Nephron progenitor cell (in vitro differentiated cells): Measurements from ENCODE around the gene CCSAP.
"Not testable (repeated sequence)": the region's sequence is repeated elsewhere in the genome, so short reads cannot be mapped to it uniquely, and the experiment has no call there.

Source experiments
- DNase-seq: peaks from one replicate; pipeline ENCODE4 v3.0.0; 2021
- H3K27ac Mint-ChIP-seq: 2 replicates; pipeline ENCODE4 v1.8.0; 2021; ENCODE audit warnings: mild to moderate bottlenecking, moderate library complexity, mixed read lengths
- H3K27me3 Mint-ChIP-seq: 2 replicates; pipeline ENCODE4 v1.8.0; 2021; ENCODE audit warnings: mild to moderate bottlenecking, low read depth, mixed read lengths; ENCODE audit not compliant: poor library complexity
- H3K36me3 Mint-ChIP-seq: 2 replicates; pipeline ENCODE4 v1.8.0; 2021; ENCODE audit warnings: low read depth, mixed read lengths
- H3K4me1 Mint-ChIP-seq: 2 replicates; pipeline ENCODE4 v1.8.0; 2021; ENCODE audit warnings: mixed read lengths
- H3K4me3 Mint-ChIP-seq: 2 replicates; pipeline ENCODE4 v1.8.0; 2021; ENCODE audit warnings: mild to moderate bottlenecking, moderate library complexity, mixed read lengths
- H3K9me3 Mint-ChIP-seq: 2 replicates; pipeline ENCODE4 v1.8.0; 2021; ENCODE audit warnings: mild to moderate bottlenecking, moderate library complexity, mixed read lengths
- CTCF ChIP-seq: fragments of 200-600 bp; sonication (generic); IDR thresholded peaks from 2 replicates; pipeline ENCODE4 v1.5.0; 2021; ENCODE audit warnings: antibody characterized with exemption

The CCSAP gene

GRCh38 chr1:229296541-229296941 is 46.3 kb downstream of the CCSAP start:
- no peak overlapping the region for H3K4me3 Mint-ChIP-seq

GRCh38 chr1:229295745-229296144 is 47.1 kb downstream of the CCSAP start:
- H3K4me3 Mint-ChIP-seq, result no peak overlapping the region
- H3K27ac Mint-ChIP-seq, result no peak overlapping the region
- no peaks in the 10 kb centered on the region for H3K9me3 Mint-ChIP-seq
- H3K27me3 Mint-ChIP-seq, result peaks cover 3% of the 10 kb centered on the region
- DNase-seq, result no peak
- H3K36me3 Mint-ChIP-seq, result peaks cover 42% of the 10 kb centered on the region
- H3K4me1 Mint-ChIP-seq, result no peaks in the 10 kb centered on the region
- no peak for TF ChIP-seq CTCF

More at GRCh38 chr1:229296541-229296941, 46.3 kb downstream of the CCSAP start:
- Mint-ChIP-seq H3K4me1 (no peaks in the 10 kb centered on the region), H3K27me3 (peaks cover 3% of the 10 kb centered on the region), H3K36me3 (peaks cover 36% of the 10 kb centered on the region), H3K27ac (peak overlapping the region; percentile 17), H3K9me3 (no peaks in the 10 kb centered on the region)
- no peak for DNase-seq
- TF ChIP-seq CTCF, result no peak

- Mint-ChIP-seq H3K27ac (no peak overlapping the region), H3K4me3 (no peak overlapping the region), H3K9me3 (no peaks in the 10 kb centered on the region), H3K27me3 (peaks cover 3% of the 10 kb centered on the region), H3K36me3 (peaks cover 35% of the 10 kb centered on the region), H3K4me1 (no peaks in the 10 kb centered on the region)
- no peak for DNase-seq
- TF ChIP-seq CTCF, result no peak
Measured at GRCh38 chr1:229293528-229294204, 49.2 kb downstream of the CCSAP start.

- not testable (repeated sequence) for H3K4me1 Mint-ChIP-seq, H3K9me3 Mint-ChIP-seq, H3K27ac Mint-ChIP-seq, H3K4me3 Mint-ChIP-seq, DNase-seq, H3K27me3 Mint-ChIP-seq
- peaks cover 33% of the 10 kb centered on the region for H3K36me3 Mint-ChIP-seq
Measured at GRCh38 chr1:229291686-229292085, 51.2 kb downstream of the CCSAP start.

- Mint-ChIP-seq H3K27me3 (peaks cover 1% of the 10 kb centered on the region), H3K4me3 (no peak overlapping the region), H3K27ac (no peak overlapping the region), H3K4me1 (peaks cover 4% of the 10 kb centered on the region), H3K36me3 (peaks cover 24% of the 10 kb centered on the region), H3K9me3 (no peaks in the 10 kb centered on the region)
- TF ChIP-seq CTCF, result no peak
- DNase-seq, result no peak
Measured at GRCh38 chr1:229288516-229288915, 54.3 kb downstream of the CCSAP start.

GRCh38 chr1:229287267-229287666 is 55.6 kb downstream of the CCSAP start:
- H3K27me3 Mint-ChIP-seq, result no peaks in the 10 kb centered on the region
- peak overlapping the region; percentile 44 for H3K27ac Mint-ChIP-seq
- H3K36me3 Mint-ChIP-seq, result peaks cover 34% of the 10 kb centered on the region
- peaks cover 4% of the 10 kb centered on the region for H3K4me1 Mint-ChIP-seq
- H3K4me3 Mint-ChIP-seq, result no peak overlapping the region
- no peak for TF ChIP-seq CTCF
- peaks cover 9% of the 10 kb centered on the region for H3K9me3 Mint-ChIP-seq
- DNase-seq, result no peak
